Measurements from ENCODE around the gene MAPKAP1.

The MAPKAP1 gene

GRCh38 chr9:125549465-125549871 is 157.5 kb downstream of the MAPKAP1 start:
- peak overlapping the region in 10 of 21 experiments; percentile 7 to 67 (median 32) for H3K27ac ChIP-seq
- H3K4me3 ChIP-seq: no peak overlapping the region

GRCh38 chr9:125549039-125549438 is 158.0 kb downstream of the MAPKAP1 start:
- Histone ChIP-seq H3K27ac (peak overlapping the region in 9 of 21 experiments; percentile 2 to 67 (median 36)), H3K4me3 (no peak overlapping the region)

- Histone ChIP-seq H3K27ac (peak overlapping the region in 1 of 21 experiments; percentile 67), H3K4me3 (no peak overlapping the region)
Observed at GRCh38 chr9:125548141-125548540, 158.9 kb downstream of the MAPKAP1 start.

GRCh38 chr9:125547368-125547767 is 159.6 kb downstream of the MAPKAP1 start:
- Histone ChIP-seq H3K27ac (no peak overlapping the region), H3K4me3 (no peak overlapping the region)

- H3K27ac ChIP-seq: peak overlapping the region in 2 of 21 experiments; percentile 43 to 44
Observed at GRCh38 chr9:125545845-125546244, 161.2 kb downstream of the MAPKAP1 start.

GRCh38 chr9:125544988-125545651 is 161.9 kb downstream of the MAPKAP1 start:
- Histone ChIP-seq H3K27ac (peak overlapping the region in 5 of 21 experiments; percentile 0 to 44 (median 14)), H3K4me3 (no peak overlapping the region)

More at GRCh38 chr9:125545845-125546244, 161.2 kb downstream of the MAPKAP1 start:
- H3K4me3 ChIP-seq: no peak overlapping the region

- H3K27ac ChIP-seq: peak overlapping the region in 2 of 21 experiments; percentile 0 to 44
Observed at GRCh38 chr9:125544484-125544883, 162.5 kb downstream of the MAPKAP1 start.

GRCh38 chr9:125541840-125542243 is 165.2 kb downstream of the MAPKAP1 start:
- no peak overlapping the region for H3K27ac ChIP-seq
- H3K4me3 ChIP-seq: no peak overlapping the region

More at GRCh38 chr9:125544484-125544883, 162.5 kb downstream of the MAPKAP1 start:
- no peak overlapping the region for H3K4me3 ChIP-seq

- H3K27ac ChIP-seq: no peak overlapping the region
- H3K4me3 ChIP-seq: no peak overlapping the region
Observed at GRCh38 chr9:125540497-125540896, 166.5 kb downstream of the MAPKAP1 start.

GRCh38 chr9:125538092-125538473 is 168.9 kb downstream of the MAPKAP1 start:
- H3K27ac ChIP-seq: peak overlapping the region in 14 of 21 experiments; percentile 13 to 78 (median 66)

GRCh38 chr9:125537442-125538091 is 169.4 kb downstream of the MAPKAP1 start:
- Histone ChIP-seq H3K27ac (peak overlapping the region in 20 of 21 experiments; percentile 13 to 78 (median 64)), H3K4me3 (no peak overlapping the region)

More at GRCh38 chr9:125538092-125538473, 168.9 kb downstream of the MAPKAP1 start:
- H3K4me3 ChIP-seq: no peak overlapping the region

- no peak overlapping the region for H3K4me3 ChIP-seq
- peak overlapping the region in 5 of 21 experiments; percentile 51 to 78 (median 74) for H3K27ac ChIP-seq
Observed at GRCh38 chr9:125536776-125537175, 170.2 kb downstream of the MAPKAP1 start.

- Histone ChIP-seq H3K27ac (peak overlapping the region in 3 of 21 experiments; percentile 31 to 76 (median 51)), H3K4me3 (no peak overlapping the region)
Observed at GRCh38 chr9:125536167-125536772, 170.7 kb downstream of the MAPKAP1 start.

- peak overlapping the region in 1 of 21 experiments; percentile 31 for H3K27ac ChIP-seq
Observed at GRCh38 chr9:125534971-125535701, 171.9 kb downstream of the MAPKAP1 start.

GRCh38 chr9:125532812-125533594 is 174.0 kb downstream of the MAPKAP1 start:
- Histone ChIP-seq H3K4me3 (no peak overlapping the region), H3K27ac (no peak overlapping the region)

More at GRCh38 chr9:125534971-125535701, 171.9 kb downstream of the MAPKAP1 start:
- H3K4me3 ChIP-seq: no peak overlapping the region

GRCh38 chr9:125532412-125532811 is 174.6 kb downstream of the MAPKAP1 start:
- Histone ChIP-seq H3K4me3 (no peak overlapping the region), H3K27ac (no peak overlapping the region)

GRCh38 chr9:125529589-125530515 is 177.2 kb downstream of the MAPKAP1 start:
- Histone ChIP-seq H3K27ac (peak overlapping the region in 6 of 21 experiments; percentile 16 to 68 (median 36)), H3K4me3 (no peak overlapping the region)

- Histone ChIP-seq H3K27ac (peak overlapping the region in 4 of 21 experiments; percentile 16 to 68 (median 38)), H3K4me3 (no peak overlapping the region)
Observed at GRCh38 chr9:125529107-125529506, 177.9 kb downstream of the MAPKAP1 start.

All from skin epidermis (tissue), 12 donors.